BJ (cell line): Measurements from ENCODE around the gene TRPM3. TPM values are rescaled to one million over a fixed set of nuclear protein-coding genes. Genes with fewer than 3 reads are reported as not detected.
"Not testable (repeated sequence)": the region's sequence is repeated elsewhere in the genome, so short reads cannot be mapped to it uniquely, and the experiment has no call there.

Experiments
- CTCF ChIA-PET: fragments of 350-600 bp; formaldehyde crosslinking; extraction: SDS; loops from one replicate; lab custom pipeline; 2021; ENCODE audit warnings: antibody characterized with exemption, inconsistent platforms; lab: Yijun Ruan, JAX
- POLR2A ChIA-PET: fragments of 300-600 bp; sonication (Branson Sonifier 250); formaldehyde crosslinking; extraction: SDS; loops from one replicate; lab custom pipeline; 2021; ENCODE audit warnings: antibody characterized with exemption; lab: Charles Lee
- DNase-seq: peaks from one replicate; pipeline ENCODE4 v3.0.0-alpha.2; 2011; ENCODE audit warnings: low read depth
- H3K27me3 ChIP-seq: 2 replicates; pipeline ENCODE4 v1.6.0; 2011; ENCODE audit warnings: low read length; ENCODE audit not compliant: control insufficient read depth, insufficient read depth
- H3K36me3 ChIP-seq: 2 replicates; pipeline ENCODE4 v1.5.1; 2011; ENCODE audit warnings: low read length; ENCODE audit not compliant: control insufficient read depth, insufficient read depth
- H3K4me3 ChIP-seq: 2 replicates; pipeline ENCODE4 v1.5.1; 2011; ENCODE audit warnings: low read depth, mild to moderate bottlenecking, control low read depth, low read length
- CTCF ChIP-seq: IDR thresholded peaks from 2 replicates; pipeline ENCODE4 v1.5.1; 2011; ENCODE audit warnings: low read depth, mild to moderate bottlenecking, control low read depth, inconsistent platforms, low read length, moderate library complexity; ENCODE audit not compliant: insufficient read depth
- polyA plus RNA-seq: library from polyadenylated mRNA; depleted of rRNA; stranded (reverse); fragments of >200 nt; gene quantifications from 2 replicates; pipeline ENCODE4 v1.2.3, GENCODE V29; 2011

The TRPM3 gene
- polyA plus RNA-seq, 1 experiment, result 0.07 TPM

GRCh38 chr9:70641031-70641430 lies 480.4 kb downstream of the TRPM3 start:
- no peaks in the 10 kb centered on the region for H3K36me3 ChIP-seq
- ChIA-PET CTCF (interaction anchor here (0.9 to 10.5 kb wide), 4 partner anchors 358 to 609 kb away, joined by 3 to 133 read pairs (median 4); no protein-coding TSS in a partner anchor), POLR2A (no interaction called here)
- no peak overlapping the region for H3K4me3 ChIP-seq
- no peak for TF ChIP-seq CTCF
- H3K27me3 ChIP-seq, result peaks cover 6% of the 10 kb centered on the region; the same call in 1 of the 2 replicates
- no peak for DNase-seq

GRCh38 chr9:70639853-70640814 lies 481.3 kb downstream of the TRPM3 start:
- ChIA-PET POLR2A (no interaction called here), CTCF (interaction anchor here (0.5 to 10.5 kb wide), 19 partner anchors 8 to 650 kb away, joined by 3 to 133 read pairs (median 4); no protein-coding TSS in a partner anchor)
- peaks cover 6% of the 10 kb centered on the region; the same call in 1 of the 2 replicates for H3K27me3 ChIP-seq
- H3K4me3 ChIP-seq, result no peak overlapping the region
- H3K36me3 ChIP-seq, result no peaks in the 10 kb centered on the region
- DNase-seq, result peak; percentile 14
- TF ChIP-seq CTCF, result peak; percentile 62

- TF ChIP-seq CTCF, result no peak
- Histone ChIP-seq H3K4me3 (no peak overlapping the region), H3K36me3 (no peaks in the 10 kb centered on the region), H3K27me3 (no peaks in the 10 kb centered on the region)
- no peak for DNase-seq
- CTCF ChIA-PET, result interaction anchor here (1.1 to 10.5 kb wide), 2 partner anchors 356 to 614 kb away, joined by 3 to 133 read pairs; no protein-coding TSS in a partner anchor
- POLR2A ChIA-PET, result no interaction called here
Measured at GRCh38 chr9:70635790-70636189, 485.6 kb downstream of the TRPM3 start.

GRCh38 chr9:70634696-70635095 lies 486.7 kb downstream of the TRPM3 start:
- TF ChIP-seq CTCF, result no peak
- DNase-seq, result no peak
- H3K4me3 ChIP-seq, result no peak overlapping the region
- no peaks in the 10 kb centered on the region for H3K36me3 ChIP-seq
- CTCF ChIA-PET, result interaction anchor here (1.0 to 10.5 kb wide), 4 partner anchors 14 to 615 kb away, joined by 3 to 133 read pairs (median 5); no protein-coding TSS in a partner anchor
- POLR2A ChIA-PET, result no interaction called here
- no peaks in the 10 kb centered on the region for H3K27me3 ChIP-seq

- H3K36me3 ChIP-seq, result no peaks in the 10 kb centered on the region
- CTCF ChIA-PET, result no interaction called here
- POLR2A ChIA-PET, result interaction anchor here (0.6 kb wide), 1 partner anchor 19 kb away, joined by 3 read pairs; no protein-coding TSS in a partner anchor
- no peak for DNase-seq
- TF ChIP-seq CTCF, result no peak
- no peak overlapping the region for H3K4me3 ChIP-seq
- no peaks in the 10 kb centered on the region for H3K27me3 ChIP-seq
Measured at GRCh38 chr9:70630971-70631370, 490.4 kb downstream of the TRPM3 start.

- CTCF ChIA-PET, DNase-seq, POLR2A ChIA-PET: not testable (repeated sequence)
Measured at GRCh38 chr9:70629080-70629685, 492.2 kb downstream of the TRPM3 start.

More at GRCh38 chr9:70629080-70629685, 492.2 kb downstream of the TRPM3 start:
- H3K27me3 ChIP-seq, H3K36me3 ChIP-seq, H3K4me3 ChIP-seq: not testable (repeated sequence)
